Muscle of arm (tissue), 12 donors: ENCODE results near the gene PARD3B. TPM values are rescaled to one million over a fixed set of nuclear protein-coding genes. Genes with fewer than 3 reads are reported as not detected.
"Not testable (repeated sequence)": the region's sequence is repeated elsewhere in the genome, so short reads cannot be mapped to it uniquely, and the experiment has no call there.

ENCODE experiments used
- DNase-seq: peaks from one replicate; pipeline ENCODE4 v3.0.0-alpha.2; 2013
- polyA plus RNA-seq, 12 donors: library from polyadenylated mRNA; unstranded; fragments of 120-200 nt; gene quantifications; one replicate each; pipeline ENCODE4 v1.2.1, GENCODE V29; 2013; ENCODE audit not compliant: insufficient read length in 12 of 12

The PARD3B gene
- polyA plus RNA-seq, 12 donors = 7.3 to 12.2 (median 8.5) TPM; not detected in 1

- no peak for DNase-seq
Measured at GRCh38 chr2:204538182-204539018, 6.9 kb upstream of the PARD3B start.

- DNase-seq = no peak
Measured at GRCh38 chr2:204539019-204539385, 6.3 kb upstream of the PARD3B start.

DNA sequence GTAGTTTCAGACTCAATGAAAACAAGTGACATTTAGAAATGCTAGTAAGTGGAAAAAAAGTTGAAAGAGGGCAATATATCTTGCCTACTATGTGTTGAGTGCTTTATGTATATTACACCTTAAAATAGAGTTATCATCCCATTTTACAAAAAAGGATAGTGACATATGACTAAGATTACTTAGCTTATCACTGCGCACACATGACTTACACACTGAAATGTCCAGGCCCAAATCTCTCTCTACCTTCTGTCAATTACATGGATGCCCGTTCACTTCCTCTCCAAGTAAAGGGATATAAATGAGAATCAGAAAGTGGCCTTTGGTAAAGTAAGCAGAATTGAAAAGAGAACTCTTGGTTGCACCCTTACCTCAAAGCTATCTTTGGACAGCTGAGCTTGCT lies 3.6 kb upstream of the PARD3B start:
- DNase-seq = no peak

DNA sequence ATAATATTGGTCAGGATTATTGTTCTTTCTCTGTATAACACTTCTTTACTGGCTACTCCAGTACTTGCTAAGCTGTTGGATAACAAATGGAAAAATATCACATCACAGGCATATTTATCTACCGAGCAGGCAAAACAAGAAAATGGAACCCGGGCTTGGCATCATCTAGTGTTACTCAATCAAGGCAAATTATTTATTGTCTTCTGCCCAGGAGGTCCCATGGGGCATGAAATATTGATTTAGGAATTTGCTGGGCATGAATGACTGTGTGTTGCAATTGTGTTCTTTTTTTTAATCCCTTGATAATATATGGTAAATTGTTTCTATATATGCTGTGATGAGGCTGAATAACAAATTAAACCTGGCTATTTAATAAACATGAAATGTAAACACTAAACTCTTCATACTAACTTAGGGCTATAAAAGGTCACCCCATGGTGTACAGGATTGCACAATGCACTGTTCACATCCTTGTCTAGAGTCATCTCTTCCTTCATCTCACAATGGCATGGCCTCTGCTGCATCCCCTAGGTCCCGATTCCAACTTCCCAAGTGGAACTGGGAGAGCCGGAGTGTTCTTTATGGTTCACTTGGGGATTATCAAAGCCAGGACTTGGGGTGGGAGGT lies 2.2 kb upstream of the PARD3B start:
- DNase-seq = no peak

GRCh38 chr2:204545861-204546735 lies 823 bp downstream of the PARD3B start:
- no peak for DNase-seq

DNA sequence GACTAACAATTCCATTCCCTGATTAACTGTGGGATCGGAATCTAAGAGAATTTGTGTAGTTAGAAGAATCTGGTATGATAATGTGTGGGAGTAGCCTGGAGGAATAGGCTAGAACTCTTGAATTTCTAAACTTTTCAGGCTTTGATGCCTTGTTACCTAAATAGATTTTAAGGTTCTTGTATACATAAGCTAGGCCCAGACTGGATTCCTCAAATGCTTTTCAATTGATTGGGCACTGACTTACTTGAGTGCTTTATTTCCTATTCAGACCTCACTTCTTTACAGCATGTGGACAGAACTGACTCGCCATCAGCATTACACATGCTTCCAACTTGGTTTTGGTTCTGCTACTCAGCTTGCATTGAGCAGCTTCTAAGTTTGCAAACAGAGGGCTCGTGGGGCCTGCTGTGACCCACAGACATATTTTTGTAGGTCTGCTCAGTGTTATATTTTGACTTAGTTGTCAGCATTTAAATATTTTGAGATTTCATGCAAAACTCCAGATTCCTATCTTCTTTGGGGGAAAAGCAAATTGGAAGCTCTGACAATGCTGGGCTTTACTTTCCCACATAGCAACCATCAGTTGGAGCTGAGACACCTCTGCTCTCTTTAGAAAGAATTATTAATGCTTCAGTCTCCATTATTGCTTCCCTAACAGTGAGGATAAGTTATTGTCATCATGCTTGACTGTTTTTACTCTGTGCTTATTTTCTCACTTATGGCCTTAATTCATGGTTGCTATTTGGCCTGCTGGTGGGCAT lies 5.7 kb downstream of the PARD3B start:
- DNase-seq = no peak

DNA sequence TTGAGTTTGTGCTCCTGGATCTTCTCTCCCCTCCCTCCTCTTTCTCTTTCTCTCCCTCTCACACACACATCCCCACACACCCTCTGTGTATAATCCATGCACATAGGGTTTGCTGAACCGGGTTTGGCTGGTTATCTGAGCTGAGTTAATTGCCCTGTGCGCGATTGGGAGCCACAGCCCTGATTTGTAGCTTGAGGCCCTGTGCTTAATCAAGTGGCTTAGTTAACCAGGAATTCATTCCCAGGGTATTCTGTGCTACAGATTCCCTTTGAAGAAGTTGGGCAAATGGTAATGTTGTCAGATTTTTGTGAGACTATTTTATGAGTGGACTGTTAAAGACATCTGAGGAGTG lies 6.2 kb downstream of the PARD3B start:
- DNase-seq = no peak

DNA sequence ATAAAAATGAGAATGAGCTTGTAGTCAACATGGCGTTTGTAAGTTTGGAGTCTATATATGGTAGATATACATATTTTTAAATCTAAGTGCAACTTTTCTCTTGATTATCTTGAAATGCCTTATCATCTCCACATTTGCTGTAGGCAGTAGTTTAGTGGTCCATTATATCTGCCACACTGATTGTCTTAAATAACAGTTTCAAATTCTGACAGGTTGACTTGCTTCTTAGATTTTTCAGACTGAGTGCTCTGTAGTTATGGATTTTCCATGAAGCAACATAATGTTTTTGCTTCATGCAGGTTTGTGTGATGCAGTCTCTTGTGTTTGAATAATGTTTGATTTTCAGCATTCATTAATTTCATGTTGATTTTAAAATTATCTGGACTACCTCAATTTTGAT lies 12.3 kb downstream of the PARD3B start:
- DNase-seq = no peak

GRCh38 chr2:204559358-204559757 lies 14.1 kb downstream of the PARD3B start:
- not testable (repeated sequence) for DNase-seq

- DNase-seq = no peak
Measured at GRCh38 chr2:204560902-204561301, 15.6 kb downstream of the PARD3B start.

GRCh38 chr2:204561771-204562170 lies 16.5 kb downstream of the PARD3B start:
- DNase-seq = no peak

GRCh38 chr2:204566439-204566838 lies 21.2 kb downstream of the PARD3B start:
- DNase-seq = no peak

DNA sequence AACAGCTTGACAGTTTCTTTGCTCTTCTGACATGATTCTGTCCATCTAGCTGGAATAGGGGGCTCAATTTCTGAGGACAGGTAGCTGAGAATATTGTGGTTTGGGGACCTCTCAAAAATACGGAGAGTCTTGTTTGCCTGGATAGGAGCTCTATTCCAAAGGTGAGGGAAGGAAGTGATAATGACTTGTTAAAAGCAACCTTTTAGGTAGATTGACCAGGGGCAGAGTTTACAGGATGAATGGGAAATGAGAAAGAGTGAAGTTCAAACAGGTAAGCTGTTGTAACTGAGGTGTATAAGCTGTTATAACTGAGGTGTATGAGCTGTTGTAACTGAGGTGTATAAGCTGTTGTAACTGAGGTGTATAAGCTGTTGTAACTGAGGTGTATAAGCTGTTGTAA lies 25.1 kb downstream of the PARD3B start:
- DNase-seq = no peak

DNA sequence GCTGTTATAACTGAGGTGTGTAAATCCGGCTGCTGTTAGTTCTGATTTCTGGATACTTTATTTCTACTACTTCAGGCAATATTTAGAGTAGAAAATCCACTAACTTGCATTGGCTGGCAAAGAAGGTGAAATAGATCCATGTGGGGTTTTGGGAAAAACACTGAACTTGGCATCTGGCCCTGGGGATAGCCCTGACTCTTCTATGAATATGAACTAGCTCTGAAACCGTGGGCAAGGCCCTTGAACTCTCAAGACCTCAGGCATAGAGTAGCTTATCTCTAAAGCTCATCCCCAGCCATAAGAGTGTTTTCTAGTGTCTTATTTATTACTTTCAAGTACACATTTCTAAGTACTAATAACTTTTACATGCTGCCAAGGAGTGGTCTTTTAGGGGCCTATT lies 25.8 kb downstream of the PARD3B start:
- no peak for DNase-seq

- no peak for DNase-seq
Measured at GRCh38 chr2:204571911-204572310, 26.6 kb downstream of the PARD3B start.

GRCh38 chr2:204573221-204573620 lies 27.9 kb downstream of the PARD3B start:
- no peak for DNase-seq

DNA sequence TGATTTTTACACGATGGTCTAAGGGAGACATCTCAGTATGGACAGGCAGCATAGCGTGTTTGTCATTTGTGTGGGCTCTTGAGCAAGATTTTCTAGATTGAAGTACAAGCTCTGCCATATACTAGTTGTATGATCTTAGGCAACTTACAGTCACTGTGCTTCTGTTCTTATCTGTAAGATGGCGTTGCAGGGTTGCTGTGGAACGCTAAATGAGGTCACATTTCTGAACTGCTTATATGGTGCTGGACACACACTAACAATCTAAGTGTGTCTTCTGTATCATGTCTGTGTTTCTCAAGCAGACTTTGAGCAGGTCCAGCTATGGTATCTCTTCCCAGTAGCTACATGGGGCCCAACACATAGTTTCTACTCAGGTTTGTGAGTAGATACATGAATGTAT lies 29.2 kb downstream of the PARD3B start:
- DNase-seq = no peak

DNA sequence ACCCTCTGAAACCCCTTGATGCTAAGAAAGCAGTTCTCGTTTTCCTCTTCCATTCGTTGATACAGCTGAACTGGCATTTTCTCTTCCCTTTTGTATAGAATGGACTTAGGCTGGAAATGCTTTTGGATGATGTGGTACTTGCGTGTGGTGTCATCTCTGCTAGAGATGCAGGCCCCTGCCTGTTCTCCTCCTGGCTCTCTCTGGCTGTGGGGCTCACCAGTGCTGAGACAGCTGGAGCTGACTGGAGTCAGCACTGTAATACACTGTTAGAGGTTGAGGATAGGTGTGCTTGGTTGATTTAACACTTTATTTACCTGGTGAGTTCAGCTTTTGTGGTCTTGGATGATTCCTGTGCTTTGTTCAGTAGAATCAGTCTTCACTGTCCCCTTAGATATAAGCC lies 30.2 kb downstream of the PARD3B start:
- no peak for DNase-seq

DNA sequence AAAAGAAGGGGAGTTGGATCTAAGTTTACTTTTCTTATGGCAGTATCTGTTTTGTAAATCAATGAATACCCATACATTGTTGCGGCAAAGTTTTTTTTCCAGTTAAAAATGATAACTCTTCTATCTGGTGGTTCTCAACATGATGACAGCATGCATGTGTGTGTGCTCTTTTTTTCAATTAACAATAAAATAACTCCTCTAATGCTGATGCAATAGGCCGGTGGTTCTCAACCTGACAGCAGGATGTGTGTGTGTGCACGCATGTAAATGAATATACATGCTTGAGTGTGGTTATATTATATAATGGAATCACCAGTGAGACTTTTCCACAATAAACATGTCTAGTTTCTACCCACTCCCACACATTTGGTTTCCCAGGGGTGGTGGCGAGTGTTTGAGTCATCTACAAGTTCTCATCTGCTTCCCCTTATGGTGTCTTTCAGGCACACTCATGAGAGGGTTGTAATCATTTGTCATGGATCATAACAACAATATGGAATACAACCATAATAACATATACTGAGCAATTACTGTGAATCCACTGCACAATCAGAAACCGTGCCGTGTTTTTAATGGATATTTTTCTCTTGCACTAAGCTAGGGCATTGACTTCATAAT lies 31.2 kb downstream of the PARD3B start:
- no peak for DNase-seq

DNA sequence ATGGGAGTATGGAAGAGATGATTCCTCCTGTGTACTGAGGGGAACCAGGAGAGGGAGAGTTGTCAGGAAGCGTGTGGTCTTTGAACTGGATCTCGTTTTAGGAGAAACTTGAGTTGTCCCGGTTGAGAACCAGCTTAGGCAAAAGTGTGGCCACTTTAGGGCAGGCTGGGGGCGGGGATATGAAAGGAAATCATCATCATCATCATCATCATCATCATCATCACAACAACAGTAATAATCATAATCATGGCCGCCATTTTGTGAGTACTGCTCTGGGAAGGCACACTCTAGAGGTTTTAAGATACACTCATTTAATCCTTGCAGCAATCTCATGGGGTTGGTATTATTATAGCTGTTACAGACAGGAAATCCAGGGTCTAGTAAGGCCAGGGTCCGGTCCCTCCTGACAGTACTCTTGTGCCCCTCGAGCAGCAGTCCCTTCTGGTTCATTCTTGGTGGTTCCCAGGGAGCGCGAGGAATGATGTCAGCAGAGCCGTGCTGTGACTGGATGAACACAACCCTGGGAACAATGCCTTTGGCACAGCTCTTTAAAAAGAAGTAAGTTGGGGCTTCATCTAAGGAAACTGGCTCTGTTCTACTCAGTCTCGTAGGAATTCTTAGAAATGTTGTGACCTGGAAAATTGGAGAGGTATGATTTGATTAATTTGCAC lies 33.8 kb downstream of the PARD3B start:
- no peak for DNase-seq

- DNase-seq = no peak
Measured at GRCh38 chr2:204581946-204582345, 36.7 kb downstream of the PARD3B start.
